ENCODE measurements around the gene OTOG.

OTOG gene

DNA sequence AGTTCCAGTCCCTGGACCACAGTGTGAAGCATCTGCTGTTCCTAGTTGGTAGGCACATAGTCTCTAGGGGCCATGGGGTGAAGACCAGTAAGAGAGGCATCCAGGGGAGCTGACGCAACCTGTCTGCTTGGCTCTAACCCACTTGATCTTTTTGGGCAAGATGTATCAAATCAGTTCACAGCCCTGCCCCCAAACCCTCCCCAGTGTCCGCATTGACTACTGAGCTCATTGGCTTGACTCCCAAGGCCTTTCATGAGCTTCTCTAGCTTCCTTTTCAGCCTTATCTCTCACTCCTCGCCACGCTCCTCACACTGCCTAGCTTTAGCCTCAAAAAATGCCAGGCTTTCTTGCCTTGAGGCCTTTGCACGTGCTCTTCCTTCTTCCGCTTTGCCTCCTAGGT is 40.7 kb upstream of the OTOG start:
- H3K4me3 ChIP-seq (ENCODE audit: low read depth, low read length): no peak overlapping the region
- TF ChIP-seq, protein P1, sequence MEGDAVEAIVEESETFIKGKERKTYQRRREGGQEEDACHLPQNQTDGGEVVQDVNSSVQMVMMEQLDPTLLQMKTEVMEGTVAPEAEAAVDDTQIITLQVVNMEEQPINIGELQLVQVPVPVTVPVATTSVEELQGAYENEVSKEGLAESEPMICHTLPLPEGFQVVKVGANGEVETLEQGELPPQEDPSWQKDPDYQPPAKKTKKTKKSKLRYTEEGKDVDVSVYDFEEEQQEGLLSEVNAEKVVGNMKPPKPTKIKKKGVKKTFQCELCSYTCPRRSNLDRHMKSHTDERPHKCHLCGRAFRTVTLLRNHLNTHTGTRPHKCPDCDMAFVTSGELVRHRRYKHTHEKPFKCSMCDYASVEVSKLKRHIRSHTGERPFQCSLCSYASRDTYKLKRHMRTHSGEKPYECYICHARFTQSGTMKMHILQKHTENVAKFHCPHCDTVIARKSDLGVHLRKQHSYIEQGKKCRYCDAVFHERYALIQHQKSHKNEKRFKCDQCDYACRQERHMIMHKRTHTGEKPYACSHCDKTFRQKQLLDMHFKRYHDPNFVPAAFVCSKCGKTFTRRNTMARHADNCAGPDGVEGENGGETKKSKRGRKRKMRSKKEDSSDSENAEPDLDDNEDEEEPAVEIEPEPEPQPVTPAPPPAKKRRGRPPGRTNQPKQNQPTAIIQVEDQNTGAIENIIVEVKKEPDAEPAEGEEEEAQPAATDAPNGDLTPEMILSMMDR (conservative IDR thresholded peaks at IDR 0.05; ENCODE audit: low read depth, low read length): no peak
- DNase-seq (ENCODE audit: low read depth): no peak

DNA sequence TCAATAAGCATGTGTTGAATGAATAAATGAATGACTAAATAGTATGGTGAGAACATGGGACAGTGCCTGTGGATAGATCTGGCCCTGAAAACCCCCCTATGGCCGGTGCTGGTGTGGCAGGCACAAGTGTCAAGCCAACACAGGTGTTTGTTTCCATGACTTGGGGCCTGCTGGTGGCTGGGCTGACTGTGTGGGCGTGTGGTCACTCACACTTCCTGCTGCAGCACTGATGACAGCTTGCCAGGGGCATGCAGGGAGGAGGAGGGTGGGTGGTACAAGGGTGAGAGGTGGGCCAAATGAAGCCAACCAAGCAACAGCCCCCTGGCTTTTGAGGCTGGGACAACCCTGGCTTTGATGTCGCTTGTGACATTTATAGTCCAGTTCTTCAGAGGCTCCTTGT is 40.1 kb upstream of the OTOG start:
- TF ChIP-seq, protein P1 (conservative IDR thresholded peaks at IDR 0.05; ENCODE audit: low read depth, low read length): no peak
- no peak for DNase-seq (ENCODE audit: low read depth)
- no peak overlapping the region for H3K4me3 ChIP-seq (ENCODE audit: low read depth, low read length)

DNA sequence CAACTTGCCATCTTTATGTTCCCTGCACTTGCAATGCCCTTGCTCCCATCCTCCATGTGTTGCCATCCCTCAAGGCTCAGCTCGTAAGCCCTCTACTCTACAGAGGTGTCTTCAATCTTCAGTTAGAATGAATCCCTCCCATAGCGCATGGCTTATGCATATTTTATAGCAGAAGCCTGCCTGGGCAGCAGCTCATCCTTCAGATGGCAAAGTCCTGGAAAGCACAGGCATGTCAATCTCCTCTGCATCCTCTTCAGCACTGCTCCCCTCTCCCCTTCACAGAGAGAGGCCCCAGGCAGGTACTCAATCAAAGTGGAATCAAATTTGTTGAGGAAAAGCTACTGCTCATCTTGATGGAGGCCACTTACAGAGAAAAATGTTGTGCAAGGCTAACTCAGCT is 39.3 kb upstream of the OTOG start:
- no peak overlapping the region for H3K4me3 ChIP-seq (ENCODE audit: low read depth, low read length)
- DNase-seq (ENCODE audit: low read depth): no peak
- TF ChIP-seq, protein P1 (conservative IDR thresholded peaks at IDR 0.05; ENCODE audit: low read depth, low read length): no peak

DNA sequence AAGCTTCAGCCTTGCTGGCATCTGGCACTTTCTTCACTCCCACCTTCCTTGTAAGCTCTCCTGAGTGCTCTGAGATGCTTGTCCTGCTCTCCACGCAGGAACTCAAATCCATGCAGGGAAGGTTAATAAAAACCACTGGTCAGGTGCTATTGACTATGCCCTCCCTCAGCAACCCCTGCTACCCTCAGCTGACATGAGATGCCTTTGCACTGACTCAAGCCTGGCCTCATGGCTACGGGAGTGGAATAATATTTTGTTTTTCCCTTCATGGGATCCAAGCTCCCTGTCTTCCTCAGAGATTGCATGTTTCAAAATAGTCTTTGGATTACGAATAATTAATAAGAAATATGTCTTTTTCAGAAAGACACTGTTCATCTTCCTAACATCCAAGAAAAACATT is 38.8 kb upstream of the OTOG start:
- TF ChIP-seq, protein P1 (conservative IDR thresholded peaks at IDR 0.05; ENCODE audit: low read depth, low read length): no peak
- H3K4me3 ChIP-seq (ENCODE audit: low read depth, low read length): no peak overlapping the region
- peak; percentile 14 for DNase-seq (ENCODE audit: low read depth)

DNA sequence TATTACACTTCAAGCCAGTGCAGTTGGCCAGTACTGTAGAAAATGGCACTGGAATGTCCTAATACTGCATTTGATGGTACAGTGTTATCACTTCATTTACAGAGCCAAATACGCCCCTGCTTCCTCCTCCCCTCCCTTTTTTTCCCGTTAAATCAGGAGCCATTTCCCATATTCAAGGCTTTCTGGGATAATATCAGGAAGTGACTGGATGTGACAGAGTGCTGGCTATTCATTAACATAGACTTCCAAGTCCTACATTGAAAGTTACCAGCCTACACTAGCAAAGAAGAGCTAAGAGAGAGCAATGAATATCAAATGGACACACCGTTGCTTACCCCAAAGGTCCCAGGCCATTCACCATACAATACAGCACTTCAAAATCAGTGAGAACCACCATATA is 38.3 kb upstream of the OTOG start:
- TF ChIP-seq, protein P1 (conservative IDR thresholded peaks at IDR 0.05; ENCODE audit: low read depth, low read length): no peak
- no peak overlapping the region for H3K4me3 ChIP-seq (ENCODE audit: low read depth, low read length)
- DNase-seq (ENCODE audit: low read depth): no peak

DNA sequence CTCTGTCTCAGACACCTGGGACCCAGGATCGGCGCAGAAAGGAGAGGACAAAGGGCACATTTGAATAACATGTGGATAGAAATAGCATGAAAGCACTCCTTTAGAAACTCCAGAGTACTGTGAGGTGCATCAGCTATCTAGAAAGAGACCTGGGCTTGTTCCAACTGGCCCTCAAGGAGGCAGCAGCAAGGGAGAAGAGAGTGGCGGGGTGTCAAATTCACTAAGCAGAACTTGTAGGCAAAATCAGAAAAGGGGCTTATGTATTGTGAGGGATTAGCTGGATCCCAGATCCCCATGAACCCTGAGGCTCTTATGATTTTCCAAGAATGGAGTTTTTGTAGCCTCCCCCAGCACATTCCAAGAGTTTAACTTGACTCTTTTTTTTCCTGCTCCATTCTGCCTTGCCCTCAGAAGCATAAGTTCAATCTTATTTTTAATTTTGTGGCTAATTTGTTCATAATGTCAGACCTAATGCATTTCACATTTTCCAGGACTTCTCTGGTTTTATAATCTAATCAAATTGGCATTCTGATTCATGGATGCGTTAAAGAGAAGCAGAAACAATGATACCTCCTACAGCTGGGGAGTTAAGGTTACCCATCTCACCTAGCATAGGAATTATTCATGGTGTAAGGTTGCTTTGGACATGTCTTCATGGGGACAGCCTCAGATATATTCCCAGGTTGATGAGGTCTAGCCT is 36.4 kb upstream of the OTOG start:
- no peak overlapping the region for H3K4me3 ChIP-seq (ENCODE audit: low read depth, low read length)
- TF ChIP-seq, protein P1 (conservative IDR thresholded peaks at IDR 0.05; ENCODE audit: low read depth, low read length): no peak
- no peak for DNase-seq (ENCODE audit: low read depth)

DNA sequence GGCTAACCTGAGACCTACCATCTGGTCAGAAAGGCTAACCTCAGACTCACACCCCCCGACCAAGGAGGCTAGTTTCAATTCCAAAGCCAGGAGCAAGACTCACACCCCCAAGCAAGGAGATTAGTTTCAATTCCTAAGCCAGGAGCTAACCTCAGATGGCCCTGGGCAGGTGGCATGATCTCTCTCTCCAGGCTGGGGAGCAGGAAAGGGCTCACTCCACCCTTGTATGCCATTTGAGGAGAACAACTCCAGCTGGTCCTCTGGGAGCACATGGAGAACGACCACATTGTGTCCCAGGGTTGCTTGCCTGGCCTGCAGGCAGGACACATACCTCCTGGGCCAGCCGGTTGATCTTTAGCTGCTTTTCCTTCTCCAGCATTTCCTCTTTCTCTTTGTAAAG is 35.5 kb upstream of the OTOG start:
- no peak for DNase-seq (ENCODE audit: low read depth)
- no peak overlapping the region for H3K4me3 ChIP-seq (ENCODE audit: low read depth, low read length)
- TF ChIP-seq, protein P1 (conservative IDR thresholded peaks at IDR 0.05; ENCODE audit: low read depth, low read length): no peak
